Prostate gland (tissue), 2 donors: Measurements from ENCODE around the gene KRTAP10-3. TPM values are rescaled to one million over a fixed set of nuclear protein-coding genes. Genes with fewer than 3 reads are reported as not detected.

Experiments used
- DNase-seq: peaks from one replicate; pipeline ENCODE4 v3.0.0-alpha.2; 2019; ENCODE audit warnings: low spot score
- H3K27ac ChIP-seq, 2 donors: fragments of 200-600 bp; sonication (generic); 2 replicates each; pipeline ENCODE4 v1.5.1; 2017 to 2019
- H3K27me3 ChIP-seq: fragments of 200-600 bp; sonication (generic); replicated peaks from 2 replicates; pipeline ENCODE4 v1.5.1; 2019; ENCODE audit not compliant: insufficient read depth
- H3K36me3 ChIP-seq, 2 donors: fragments of 200-600 bp; sonication (generic); 1 replicate in 1 of 2; 2 replicates in 1 of 2; pipeline versions ENCODE4 v1.5.1 to v1.8.1; 2017 to 2019
- H3K4me1 ChIP-seq: fragments of 200-600 bp; sonication (generic); replicated peaks from 2 replicates; pipeline ENCODE4 v1.5.1; 2019
- H3K4me3 ChIP-seq, 2 donors: fragments of 200-600 bp; sonication (generic); 2 replicates each; pipeline ENCODE4 v1.5.1; 2017 to 2019
- H3K9me3 ChIP-seq: fragments of 200-600 bp; sonication (generic); 2 replicates; pipeline ENCODE4 v1.5.1; 2017
- CTCF ChIP-seq, 4 experiments: fragments of 200-600 bp in 2 of 4; fragments of 450-650 bp in 2 of 4; sonication (generic) in 2 of 4; IDR thresholded peaks; 1 replicate in 3 of 4; 2 replicates in 1 of 4; pipeline ENCODE4 v1.5.1; 2016 to 2019; ENCODE audit warnings: antibody characterized with exemption in 4 of 4, mild to moderate bottlenecking in 2 of 4, moderate library complexity in 2 of 4
- POLR2A ChIP-seq: fragments of 450-650 bp; IDR thresholded peaks from one replicate; pipeline ENCODE4 v1.6.1; 2016; ENCODE audit warnings: antibody characterized with exemption, mild to moderate bottlenecking
- POLR2AphosphoS5 ChIP-seq: sonication (generic); formaldehyde crosslinking; IDR thresholded peaks from one replicate; pipeline ENCODE4 v1.6.1; 2017; ENCODE audit warnings: antibody characterized with exemption
- WGBS: methylation state at CpG from one replicate; pipeline ENCODE4 v1.1.5; 2018; 5-methylcytosine and 5-hydroxymethylcytosine counted together
- intact Hi-C: fragments of 100-400 bp; cut with DNase I; formaldehyde crosslinking; loops from one replicate; pipeline ENCODE4 v1.14.2; 2022
- total RNA-seq, 2 donors: library from RNA; depleted of rRNA; stranded (reverse); fragments of >200 nt; gene quantifications; one replicate each; pipeline ENCODE4 v1.1.0, GENCODE V29; 2016

The KRTAP10-3 gene, protein sequence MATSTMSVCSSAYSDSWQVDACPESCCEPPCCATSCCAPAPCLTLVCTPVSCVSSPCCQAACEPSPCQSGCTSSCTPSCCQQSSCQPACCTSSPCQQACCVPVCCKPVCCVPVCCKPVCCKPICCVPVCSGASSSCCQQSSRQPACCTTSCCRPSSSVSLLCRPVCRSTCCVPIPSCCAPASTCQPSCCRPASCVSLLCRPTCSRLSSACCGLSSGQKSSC
- total RNA-seq: not detected

- intact Hi-C loops: no loop called here
- H3K4me3 ChIP-seq: no peak within 1 kb of the TSS
- no peaks in the 10 kb centered on the region for H3K4me1 ChIP-seq
- H3K27me3 ChIP-seq: no peaks in the 10 kb centered on the region
- no peaks in the 10 kb centered on the region for H3K9me3 ChIP-seq
- H3K36me3 ChIP-seq: no peaks in the 10 kb centered on the region
- TF ChIP-seq POLR2A: no peak
- no peak for TF ChIP-seq CTCF (IDR thresholded peaks at IDR 0.05)
- no peak for TF ChIP-seq POLR2AphosphoS5
- DNase-seq: no peak
- no peak within 1 kb of the TSS for H3K27ac ChIP-seq
- 69% methylated on average over 5 of the region's 5 CpGs for WGBS
These were observed at the start of gene KRTAP10-3 for GRCh38 chr21:44558695-44559094. Gene KRTAP10-3 (minus strand): TSS chr21:44558795. CDS start chr21:44558715, 80 bp downstream.

DNA sequence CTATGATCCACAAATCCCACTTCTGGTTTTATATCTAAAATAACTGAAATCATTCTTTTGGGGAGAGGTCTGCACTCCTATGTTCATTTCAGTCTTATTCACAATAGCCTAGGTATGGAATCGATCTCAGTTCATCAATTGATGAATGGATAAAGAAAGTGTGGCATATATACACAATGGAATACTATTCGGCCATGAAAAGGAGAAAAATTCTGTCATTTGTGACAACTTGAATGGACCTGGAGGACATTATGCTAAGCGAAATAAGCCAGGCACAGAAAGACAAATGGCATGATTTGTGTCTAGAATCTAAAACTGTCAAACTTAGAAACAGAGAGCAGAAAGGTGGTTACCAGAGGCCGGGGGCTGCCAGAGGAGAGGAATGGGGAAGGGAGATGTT is 47.9 kb upstream of the KRTAP10-3 start:
- no peaks in the 10 kb centered on the region for H3K4me1 ChIP-seq
- peaks cover 2% of the 10 kb centered on the region for H3K27me3 ChIP-seq
- H3K27ac ChIP-seq: no peak overlapping the region
- DNase-seq: no peak
- no peaks in the 10 kb centered on the region for H3K9me3 ChIP-seq
- TF ChIP-seq POLR2AphosphoS5: no peak
- H3K4me3 ChIP-seq: no peak overlapping the region
- whole genome bisulfite sequencing: 86% methylated on average over 4 of the region's 4 CpGs
- intact Hi-C loops: no loop called here
- no peaks in the 10 kb centered on the region for H3K36me3 ChIP-seq

- no peak overlapping the region for H3K4me3 ChIP-seq
- intact Hi-C loops: no loop called here
- no peaks in the 10 kb centered on the region for H3K36me3 ChIP-seq
- TF ChIP-seq POLR2A (no peak), POLR2AphosphoS5 (no peak), CTCF (IDR thresholded peaks at IDR 0.05) (no peak)
- no peaks in the 10 kb centered on the region for H3K4me1 ChIP-seq
- H3K27me3 ChIP-seq: peaks cover 2% of the 10 kb centered on the region
- H3K27ac ChIP-seq: no peak overlapping the region
- no peaks in the 10 kb centered on the region for H3K9me3 ChIP-seq
- 88% methylated on average over 8 of the region's 8 CpGs for WGBS
- no peak for DNase-seq
These were observed 45.3 kb upstream of the KRTAP10-3 start for GRCh38 chr21:44603911-44604310.

DNA sequence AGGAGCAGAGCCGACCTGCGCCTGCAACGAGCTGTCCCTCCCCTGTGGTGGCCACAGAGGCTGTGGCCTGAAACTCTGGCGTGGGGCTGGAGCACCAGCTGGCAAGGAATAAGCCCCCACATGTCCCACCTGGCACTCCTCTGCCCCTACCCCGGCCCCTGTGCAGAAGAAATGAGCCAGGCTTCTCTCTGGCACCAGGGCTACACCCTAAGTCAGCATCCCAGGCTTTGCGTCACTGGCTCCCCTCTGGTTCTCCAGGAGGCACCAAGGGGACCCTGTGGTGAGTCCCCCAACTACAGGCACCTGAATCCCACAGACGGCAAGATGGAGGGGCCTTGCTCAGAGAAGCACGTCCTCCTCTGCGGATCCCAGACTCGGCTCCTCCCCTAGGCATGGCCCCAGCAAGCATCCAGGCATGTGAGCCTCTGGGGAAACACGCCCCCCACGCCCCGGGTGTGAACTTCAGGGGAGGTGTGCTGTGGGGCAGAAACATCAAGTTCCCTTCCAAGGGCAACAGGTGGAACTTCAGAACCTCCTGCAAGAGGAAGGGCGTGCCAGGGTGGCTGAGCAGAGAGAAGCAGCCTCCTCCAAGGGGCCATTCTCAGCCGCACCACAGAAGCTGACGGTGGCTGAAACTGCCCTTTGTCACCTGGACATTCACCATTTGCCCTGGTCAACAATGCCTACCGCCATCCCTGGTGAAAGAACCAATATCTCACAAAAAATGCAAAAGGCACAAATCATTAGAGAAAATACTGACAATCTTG is 44.7 kb upstream of the KRTAP10-3 start:
- Histone ChIP-seq H3K27me3 (peaks cover 2% of the 10 kb centered on the region), H3K4me1 (no peaks in the 10 kb centered on the region), H3K27ac (no peak overlapping the region), H3K36me3 (no peaks in the 10 kb centered on the region), H3K9me3 (no peaks in the 10 kb centered on the region), H3K4me3 (no peak overlapping the region)
- WGBS: 51% methylated on average over 17 of the region's 17 CpGs
- intact Hi-C loops: no loop called here
- TF ChIP-seq POLR2A (no peak), POLR2AphosphoS5 (no peak), CTCF (IDR thresholded peaks at IDR 0.05) (no peak)
- no peak for DNase-seq

- Histone ChIP-seq H3K4me1 (no peaks in the 10 kb centered on the region), H3K4me3 (no peak overlapping the region), H3K27ac (no peak overlapping the region), H3K9me3 (no peaks in the 10 kb centered on the region), H3K27me3 (peaks cover 2% of the 10 kb centered on the region), H3K36me3 (no peaks in the 10 kb centered on the region)
- DNase-seq: no peak
- 86% methylated on average over 17 of the region's 21 CpGs for WGBS
- intact Hi-C loops: no loop called here
- TF ChIP-seq POLR2A: no peak
- TF ChIP-seq CTCF (IDR thresholded peaks at IDR 0.05): no peak
- TF ChIP-seq POLR2AphosphoS5: no peak
These were observed 43.9 kb upstream of the KRTAP10-3 start for GRCh38 chr21:44602463-44602850.
